Superior temporal gyrus (tissue), 1 donor: Measurements from ENCODE around the gene ADORA2A.
"Not testable (repeated sequence)": the region's sequence is repeated elsewhere in the genome, so short reads cannot be mapped to it uniquely, and the experiment has no call there.

Experiments
- DNase-seq: peaks from one replicate; pipeline ENCODE4 v3.0.0-alpha.2; 2016; ENCODE audit errors: extremely low spot score

The ADORA2A gene

DNA sequence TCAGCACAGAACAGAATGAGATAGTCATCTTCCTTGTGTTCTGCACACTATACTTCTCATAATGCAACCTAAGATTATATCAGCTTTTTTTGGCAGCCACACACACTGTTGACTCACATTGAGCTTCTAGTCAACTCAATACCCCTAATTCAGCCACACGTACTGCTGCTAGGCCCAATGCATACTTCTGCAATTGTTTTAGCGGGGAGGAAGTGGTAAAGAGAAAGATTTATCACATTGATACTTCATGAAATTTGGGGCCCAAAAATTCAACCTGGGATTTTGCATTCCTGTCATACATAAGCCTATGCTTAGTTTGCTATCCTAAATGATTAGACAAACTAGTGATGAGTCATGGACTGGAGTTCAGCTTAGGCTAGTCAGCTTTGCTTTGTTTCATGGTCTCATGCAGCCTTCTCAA lies 59.1 kb downstream of the ADORA2A start:
- no peak for DNase-seq

DNA sequence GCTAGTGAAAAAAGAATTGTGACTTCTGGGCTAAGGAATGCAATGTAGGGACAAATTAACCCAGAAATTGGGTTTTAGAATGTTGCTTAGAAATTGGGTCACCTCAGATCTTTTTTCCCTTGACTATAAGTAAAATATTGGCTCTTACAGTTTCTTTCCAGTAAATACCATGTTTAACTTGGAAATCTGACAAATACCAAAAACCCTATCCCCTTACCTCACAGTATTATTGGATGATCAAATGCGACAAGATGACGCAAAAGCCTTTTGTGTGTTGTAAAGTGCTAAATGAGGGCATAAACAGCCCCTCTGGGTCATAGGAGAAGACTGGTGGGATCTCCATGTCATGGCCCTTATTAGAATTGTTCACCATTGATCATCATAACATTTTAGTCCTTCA lies 61.6 kb downstream of the ADORA2A start:
- no peak for DNase-seq

- not testable (repeated sequence) for DNase-seq
Observed at GRCh38 chr22:24489434-24489833, 62.0 kb downstream of the ADORA2A start.
